Activated CD4-positive, alpha-beta T cell treated with anti-CD3 and anti-CD28 coated beads for 4 hours (primary cell): ENCODE measurements around the gene SGIP1.

Source experiments
- DNase-seq, 2 donors: peaks; one replicate each; pipeline ENCODE4 v3.0.0-alpha.2; 2020

SGIP1 gene

GRCh38 chr1:66607458-66607857 is 73.5 kb downstream of the SGIP1 start:
- no peak for DNase-seq

GRCh38 chr1:66613187-66613586 is 79.2 kb downstream of the SGIP1 start:
- no peak for DNase-seq

GRCh38 chr1:66617362-66618184 is 83.6 kb downstream of the SGIP1 start:
- DNase-seq, result no peak

- no peak for DNase-seq
Observed at GRCh38 chr1:66618390-66618789, 84.4 kb downstream of the SGIP1 start.

DNA sequence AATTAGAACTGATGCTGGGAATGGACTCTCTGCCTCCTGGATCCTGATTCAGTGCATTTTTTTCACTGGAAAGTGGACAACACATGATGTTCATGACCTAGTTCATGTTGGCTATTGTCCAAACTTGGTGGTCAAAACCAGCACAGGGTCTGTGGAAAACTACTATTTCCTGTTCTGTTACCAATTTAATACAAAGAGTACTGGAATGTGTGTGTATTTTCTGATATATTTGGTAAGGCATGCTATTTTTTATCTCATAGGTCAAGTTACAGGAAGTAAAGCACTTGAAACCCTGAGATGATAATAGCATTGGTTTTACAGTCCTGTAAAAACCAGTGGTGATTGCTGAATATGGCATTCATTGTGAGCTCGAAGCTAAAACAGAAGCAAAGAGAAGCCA is 89.9 kb downstream of the SGIP1 start:
- DNase-seq, result no peak

- no peak for DNase-seq
Observed at GRCh38 chr1:66624412-66625060, 90.6 kb downstream of the SGIP1 start.

GRCh38 chr1:66626261-66626660 is 92.3 kb downstream of the SGIP1 start:
- DNase-seq, result no peak

DNA sequence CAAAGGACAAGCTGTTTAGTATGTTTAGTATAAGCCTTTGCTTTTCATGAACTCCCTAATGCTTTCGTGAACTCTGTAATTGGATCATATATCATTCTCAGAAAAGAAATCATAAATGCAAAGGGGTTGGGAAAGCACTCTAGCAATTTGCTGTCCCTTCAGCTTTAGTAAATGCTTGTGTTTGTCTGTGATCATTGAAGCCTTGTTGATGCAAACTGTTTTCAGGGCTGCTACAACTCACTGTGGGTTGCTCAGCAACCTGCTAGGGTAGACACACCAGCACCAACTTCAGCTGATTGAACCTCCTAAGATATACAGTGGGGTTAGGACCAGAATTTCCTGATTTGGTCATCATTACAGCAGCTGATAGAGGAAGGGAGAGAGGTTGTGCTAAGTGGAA is 95.0 kb downstream of the SGIP1 start:
- DNase-seq, result no peak

DNA sequence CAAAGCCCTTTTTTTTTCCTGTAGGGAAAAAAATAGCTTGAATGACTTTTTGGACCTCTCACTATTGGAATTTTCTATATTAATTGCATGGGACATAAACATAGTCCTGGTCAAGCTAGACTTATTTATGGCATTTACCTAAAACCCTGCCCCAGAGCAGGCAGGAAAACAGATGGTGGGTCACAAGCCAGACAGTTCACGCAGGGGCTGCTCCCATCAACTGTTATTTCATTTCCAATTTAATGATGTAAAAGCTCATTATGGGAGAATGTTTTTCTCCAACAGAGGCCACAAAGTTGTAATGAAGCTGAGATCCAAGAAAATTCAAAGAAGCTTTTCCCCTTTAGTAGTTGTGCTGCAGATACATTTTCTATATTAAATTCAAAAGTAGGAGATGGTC is 99.2 kb downstream of the SGIP1 start:
- DNase-seq, result no peak

GRCh38 chr1:66637146-66637545 is 103.2 kb downstream of the SGIP1 start:
- no peak for DNase-seq

DNA sequence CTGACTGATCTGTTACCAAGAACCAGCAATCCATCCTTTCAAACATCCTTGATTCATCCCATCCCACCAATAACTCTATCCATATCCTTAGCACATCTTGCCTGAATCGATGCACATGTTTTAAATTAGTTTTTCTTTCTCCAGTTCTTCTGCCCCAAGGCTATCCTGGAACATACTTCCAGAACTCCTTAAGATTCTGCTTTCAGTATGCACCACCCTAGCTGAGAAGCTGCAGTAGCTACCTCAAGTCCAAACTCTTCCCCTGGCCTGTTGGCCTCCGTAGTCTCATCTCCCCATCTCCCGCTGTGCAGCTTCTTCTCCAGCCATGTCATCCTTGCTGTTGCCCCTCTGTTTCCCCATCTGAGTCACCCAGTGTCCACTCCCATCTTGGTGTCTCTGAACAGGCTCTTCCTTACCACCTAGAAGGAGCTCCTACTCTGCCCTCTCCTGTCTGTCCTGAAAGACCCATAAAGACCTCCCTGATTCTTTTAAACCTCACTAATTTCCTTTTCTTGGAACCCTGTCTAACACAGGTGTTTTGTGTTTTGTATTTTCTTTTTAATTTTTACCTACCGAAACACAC is 108.0 kb downstream of the SGIP1 start:
- no peak for DNase-seq

DNA sequence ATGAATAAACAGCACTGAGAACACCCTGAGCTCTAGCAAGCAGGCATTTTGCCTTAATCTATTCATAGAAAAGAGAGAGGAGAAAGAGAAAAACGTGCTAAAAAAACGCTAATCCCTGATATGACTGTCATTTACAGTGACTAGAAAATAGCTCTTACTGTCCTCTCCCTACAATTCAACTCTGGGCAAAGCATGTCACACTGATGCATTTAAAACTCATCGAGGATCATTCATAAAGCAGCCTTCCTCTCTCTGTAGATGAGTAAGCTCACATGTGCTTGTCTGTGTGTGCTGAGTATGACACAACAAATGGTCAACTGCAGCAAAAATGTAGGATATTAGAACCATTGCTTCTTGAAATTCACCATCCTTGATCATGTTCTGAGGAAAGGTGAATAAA is 109.0 kb downstream of the SGIP1 start:
- DNase-seq, result no peak

GRCh38 chr1:66644331-66644730 is 110.4 kb downstream of the SGIP1 start:
- DNase-seq, result no peak

DNA sequence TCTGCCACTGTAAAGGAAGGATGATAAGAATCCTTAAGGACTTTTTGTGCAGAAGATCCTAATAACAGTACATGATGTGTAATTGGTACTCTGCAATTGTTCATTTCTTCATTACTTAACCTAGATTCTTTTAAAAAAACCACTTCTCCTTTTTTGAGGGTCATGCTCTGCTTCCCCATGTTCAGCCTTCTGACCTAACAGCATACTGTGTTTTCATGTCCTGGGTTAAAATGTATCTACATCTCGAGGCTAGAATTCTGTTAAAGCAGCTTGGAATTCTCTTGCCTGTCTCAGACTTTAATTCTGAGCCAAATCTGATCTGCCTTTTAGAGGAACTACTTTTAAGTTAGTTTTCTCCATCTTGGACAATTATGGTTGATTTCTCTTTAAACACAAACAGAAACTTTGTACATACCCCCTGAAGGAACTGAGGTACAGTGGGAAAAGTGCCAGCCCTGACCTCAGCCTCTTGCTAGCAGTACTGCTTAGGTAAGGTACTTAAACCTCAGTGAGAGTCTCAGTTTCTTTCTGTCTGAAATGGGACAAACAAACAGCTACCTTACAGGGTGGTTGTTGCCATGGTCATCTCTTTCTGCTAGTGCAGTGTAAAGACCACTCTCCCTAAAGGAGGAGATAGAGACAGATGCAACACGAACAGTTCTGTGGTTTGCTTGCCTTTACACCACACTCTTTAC is 115.1 kb downstream of the SGIP1 start:
- DNase-seq, result no peak

DNA sequence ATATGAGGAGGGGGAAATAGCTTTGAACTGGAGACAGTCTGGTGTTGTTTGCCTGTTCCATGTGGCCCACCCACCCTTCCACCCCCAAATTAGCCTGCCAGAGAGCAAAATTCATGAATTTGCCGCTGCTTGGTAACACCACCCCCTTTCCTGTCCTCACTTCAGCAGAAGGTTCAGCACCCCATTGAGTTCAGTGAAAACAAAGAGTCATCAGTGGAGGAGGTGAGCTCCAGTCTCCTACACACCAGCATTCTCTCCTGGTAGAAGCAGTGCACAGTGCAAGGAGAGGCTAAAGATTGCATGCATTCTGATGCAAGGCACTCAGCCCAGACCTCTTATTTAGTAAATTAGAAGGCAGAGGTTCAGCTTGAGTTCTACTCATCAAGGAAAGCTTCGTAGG is 118.6 kb downstream of the SGIP1 start:
- DNase-seq, result no peak

DNA sequence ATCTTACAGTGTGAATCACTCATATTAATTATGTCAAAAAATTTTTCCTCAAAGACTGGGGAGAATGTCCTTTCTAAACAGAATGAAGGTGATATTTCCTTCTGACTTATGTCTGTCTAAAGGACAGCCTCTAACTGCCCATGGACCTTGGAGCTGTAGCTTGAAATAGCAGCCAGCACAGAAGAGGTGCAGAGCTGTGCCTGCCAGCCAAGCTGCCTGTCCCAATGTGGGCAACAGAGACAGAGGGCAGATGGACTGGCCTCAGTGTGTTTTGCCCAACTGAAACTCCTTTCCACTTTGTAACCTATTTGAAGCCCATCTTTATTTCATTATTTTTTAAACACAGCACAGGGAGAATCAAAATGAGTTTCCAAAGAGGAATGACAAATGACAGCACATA is 120.7 kb downstream of the SGIP1 start:
- DNase-seq, result no peak

DNA sequence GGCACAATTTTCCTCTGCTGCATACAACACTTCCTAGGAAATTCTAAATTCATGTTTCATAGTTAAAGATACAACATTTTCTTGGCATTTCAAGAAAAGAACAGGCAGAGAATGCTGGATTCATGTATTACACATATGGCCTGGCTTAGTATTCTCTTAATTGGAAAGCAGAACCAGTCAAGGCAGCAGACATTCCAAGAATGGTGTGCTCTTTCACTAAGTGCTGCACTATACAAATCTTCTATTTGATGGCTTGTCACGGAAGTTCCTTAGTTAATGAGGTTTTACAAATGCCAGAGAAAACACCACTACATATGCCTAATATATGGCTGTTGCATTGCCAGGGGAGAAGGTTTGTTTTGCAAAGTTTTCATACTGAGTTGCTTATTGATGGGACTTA is 137.5 kb downstream of the SGIP1 start:
- no peak for DNase-seq

DNA sequence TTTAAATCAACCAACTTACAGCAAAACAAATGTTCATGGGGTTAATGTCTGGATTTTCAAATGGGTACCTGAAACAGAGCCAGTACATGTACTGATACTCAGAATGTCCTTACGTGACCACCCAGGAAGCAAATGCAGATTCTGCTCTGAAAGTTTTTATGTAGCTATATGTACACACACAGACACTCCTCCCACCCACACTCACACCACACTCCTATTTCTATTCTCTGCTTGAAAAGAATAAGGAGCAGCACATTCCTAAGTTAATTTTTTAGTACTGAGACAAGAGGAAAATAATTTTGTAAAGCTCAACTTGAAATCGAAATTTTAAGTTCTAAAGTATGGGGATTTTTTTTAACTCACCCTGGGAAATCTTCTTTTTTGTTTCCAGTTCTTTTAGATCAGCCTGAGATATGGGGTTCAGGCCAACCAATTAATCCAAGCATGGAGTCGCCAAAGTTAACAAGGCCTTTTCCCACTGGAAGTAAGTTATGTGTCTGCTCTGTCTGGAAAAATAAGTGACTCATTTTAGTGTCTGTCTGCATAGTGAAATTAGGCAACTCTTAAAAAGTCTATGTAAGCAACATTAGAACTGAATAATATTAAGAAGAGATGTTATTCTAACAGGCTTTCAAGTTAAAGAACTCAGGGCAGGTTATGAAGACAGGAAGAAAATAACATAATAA is 142.8 kb downstream of the SGIP1 start:
- DNase-seq, result no peak

DNA sequence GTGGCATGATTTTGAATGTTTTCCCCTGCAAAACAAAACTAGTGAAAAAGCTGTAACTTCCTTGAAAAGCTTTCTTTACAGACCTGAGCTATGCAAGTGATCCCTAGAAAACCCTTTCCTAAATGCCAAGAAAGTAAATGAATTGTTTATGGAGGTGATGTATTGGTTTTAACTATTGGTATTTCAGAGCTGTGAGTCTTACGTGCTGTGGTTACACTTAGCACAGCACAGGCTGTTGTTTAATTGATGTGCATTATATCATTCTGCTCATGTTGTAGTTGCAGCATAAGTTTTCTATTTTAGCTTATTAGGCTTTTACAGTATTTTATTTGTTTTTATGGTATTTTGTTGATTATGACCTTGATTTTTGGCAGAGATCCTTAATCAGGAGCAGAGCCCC is 144.2 kb downstream of the SGIP1 start:
- DNase-seq, result no peak

GRCh38 chr1:66679140-66679539 is 145.2 kb downstream of the SGIP1 start:
- no peak for DNase-seq

DNA sequence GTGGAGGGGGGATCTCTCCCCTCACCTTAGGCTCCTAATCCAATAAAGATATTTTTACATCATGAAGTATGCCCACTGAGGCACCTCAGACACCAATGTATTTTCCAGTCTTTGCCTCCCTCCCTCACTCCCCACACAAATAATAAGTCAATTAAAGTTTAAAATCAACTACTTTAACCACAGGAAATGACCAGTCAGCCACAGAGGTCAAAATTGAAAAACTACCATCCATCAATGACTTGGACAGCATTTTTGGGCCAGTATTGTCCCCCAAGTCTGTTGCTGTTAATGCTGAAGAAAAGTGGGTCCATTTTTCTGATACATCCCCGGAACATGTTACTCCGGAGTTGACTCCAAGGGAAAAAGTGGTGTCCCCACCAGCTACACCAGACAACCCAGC is 147.7 kb downstream of the SGIP1 start:
- no peak for DNase-seq

- DNase-seq, result no peak
Observed at GRCh38 chr1:66682106-66682505, 148.2 kb downstream of the SGIP1 start.

DNA sequence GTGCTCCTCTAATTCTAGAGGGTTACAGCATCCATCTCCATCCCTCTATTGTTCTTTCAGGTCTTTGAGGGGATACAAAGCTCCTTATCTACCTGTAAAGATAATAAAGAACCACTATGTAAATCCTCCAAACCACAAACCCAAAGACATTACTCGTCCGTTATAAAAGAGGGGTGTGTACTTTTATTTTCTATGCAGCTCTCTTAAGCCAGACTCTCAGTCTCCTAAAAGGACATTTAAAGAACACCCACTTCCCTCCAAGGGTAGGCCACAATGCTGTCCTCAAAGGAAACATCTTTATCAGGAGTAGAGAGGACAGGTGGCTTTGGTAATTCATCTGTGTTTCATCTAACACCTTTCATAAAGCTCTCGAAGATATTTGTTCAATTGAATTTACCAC is 150.4 kb downstream of the SGIP1 start:
- DNase-seq, result no peak
